Suprapubic skin (tissue), 4 donors: ENCODE measurements around the gene NUDT6. TPM values are rescaled to one million over a fixed set of nuclear protein-coding genes. Genes with fewer than 3 reads are reported as not detected.

Experiments
- DNase-seq, 2 donors: peaks; one replicate each; pipeline ENCODE4 v3.0.0-alpha.2; 2019; ENCODE audit warnings: low spot score in 2 of 2
- H3K27ac ChIP-seq: fragments of 200-600 bp; sonication (generic); one replicate; pipeline ENCODE4 v1.5.1; 2019
- H3K27me3 ChIP-seq: fragments of 200-600 bp; sonication (generic); one replicate; pipeline ENCODE4 v1.5.1; 2019
- H3K36me3 ChIP-seq: fragments of 200-600 bp; sonication (generic); one replicate; pipeline ENCODE4 v1.5.1; 2019
- H3K4me1 ChIP-seq: fragments of 200-600 bp; sonication (generic); one replicate; pipeline ENCODE4 v1.5.1; 2019
- H3K4me3 ChIP-seq: fragments of 200-600 bp; sonication (generic); one replicate; pipeline ENCODE4 v1.5.1; 2019; ENCODE audit warnings: mild to moderate bottlenecking
- H3K9me3 ChIP-seq: fragments of 200-600 bp; sonication (generic); one replicate; pipeline ENCODE4 v1.5.1; 2019
- CTCF ChIP-seq, 2 donors: fragments of 200-600 bp in 1 of 2; fragments of 450-650 bp in 1 of 2; sonication (generic) in 1 of 2; IDR thresholded peaks; one replicate each; pipeline ENCODE4 v1.5.1; 2016 to 2019; ENCODE audit warnings: antibody characterized with exemption in 2 of 2, mild to moderate bottlenecking in 1 of 2, moderate library complexity in 1 of 2
- EP300 ChIP-seq: sonication (generic); formaldehyde crosslinking; IDR thresholded peaks from one replicate; pipeline ENCODE4 v1.6.1; 2017; ENCODE audit warnings: antibody characterized with exemption
- POLR2A ChIP-seq, 2 donors: fragments of 450-650 bp; IDR thresholded peaks; one replicate each; pipeline ENCODE4 v1.6.1; 2017; ENCODE audit warnings: antibody characterized with exemption in 2 of 2, mild to moderate bottlenecking in 2 of 2, moderate library complexity in 2 of 2
- POLR2AphosphoS5 ChIP-seq, 3 donors: sonication (generic); formaldehyde crosslinking; IDR thresholded peaks; one replicate each; pipeline ENCODE4 v1.6.1; 2017; ENCODE audit warnings: antibody characterized with exemption in 3 of 3
- WGBS: methylation state at CpG from one replicate; pipeline ENCODE4 v1.1.5; 2018; 5-methylcytosine and 5-hydroxymethylcytosine counted together
- total RNA-seq, 4 donors: library from RNA; depleted of rRNA; stranded (reverse); fragments of >200 nt; gene quantifications; one replicate each; pipeline ENCODE4 v1.1.0, GENCODE V29; 2016

Gene NUDT6
- total RNA-seq, 4 donors from 2014 or later = 5.3 to 8.1 (median 7.0) TPM

GRCh38 chr4:122922877-122923511 is 597 bp upstream of the NUDT6 start:
- no peaks in the 10 kb centered on the region for H3K9me3 ChIP-seq
- peak; percentile 88 to 90 for DNase-seq
- peak overlapping the region; percentile 59 for H3K27ac ChIP-seq
- no peak for TF ChIP-seq POLR2AphosphoS5 (IDR thresholded peaks at IDR 0.05)
- H3K4me1 ChIP-seq = peaks cover 25% of the 10 kb centered on the region
- no peaks in the 10 kb centered on the region for H3K27me3 ChIP-seq
- under 1% methylated on average over 34 of the region's 34 CpGs for WGBS
- peak overlapping the region; percentile 83 for H3K4me3 ChIP-seq
- H3K36me3 ChIP-seq = no peaks in the 10 kb centered on the region

GRCh38 chr4:122921300-122921699 is 1.1 kb downstream of the NUDT6 start:
- Histone ChIP-seq H3K36me3 (peaks cover 4% of the 10 kb centered on the region), H3K4me3 (peak overlapping the region; percentile 83), H3K4me1 (peaks cover 25% of the 10 kb centered on the region), H3K27me3 (no peaks in the 10 kb centered on the region), H3K9me3 (no peaks in the 10 kb centered on the region), H3K27ac (no peak overlapping the region)
- TF ChIP-seq EP300 (no peak), POLR2AphosphoS5 (IDR thresholded peaks at IDR 0.05) (no peak), CTCF (IDR thresholded peaks at IDR 0.05) (no peak), POLR2A (IDR thresholded peaks at IDR 0.05) (no peak)
- no peak for DNase-seq
- 92% methylated on average over 5 of the region's 5 CpGs for WGBS

GRCh38 chr4:122920473-122920872 is 1.9 kb downstream of the NUDT6 start:
- Histone ChIP-seq H3K4me1 (peaks cover 24% of the 10 kb centered on the region), H3K4me3 (no peak overlapping the region), H3K9me3 (no peaks in the 10 kb centered on the region), H3K27me3 (no peaks in the 10 kb centered on the region), H3K36me3 (peaks cover 9% of the 10 kb centered on the region), H3K27ac (no peak overlapping the region)
- DNase-seq = no peak
- 82% methylated on average over 5 of the region's 5 CpGs for WGBS
- TF ChIP-seq POLR2AphosphoS5 (IDR thresholded peaks at IDR 0.05) (no peak), POLR2A (IDR thresholded peaks at IDR 0.05) (no peak), EP300 (no peak), CTCF (IDR thresholded peaks at IDR 0.05) (no peak)

GRCh38 chr4:122917731-122918130 is 4.7 kb downstream of the NUDT6 start:
- peaks cover 9% of the 10 kb centered on the region for H3K36me3 ChIP-seq
- H3K4me1 ChIP-seq = peaks cover 8% of the 10 kb centered on the region
- H3K27ac ChIP-seq = no peak overlapping the region
- DNase-seq = no peak
- WGBS = 93% methylated on average over 5 of the region's 5 CpGs
- no peaks in the 10 kb centered on the region for H3K9me3 ChIP-seq
- H3K27me3 ChIP-seq = no peaks in the 10 kb centered on the region
- TF ChIP-seq CTCF (IDR thresholded peaks at IDR 0.05) = no peak
- no peak for TF ChIP-seq POLR2AphosphoS5 (IDR thresholded peaks at IDR 0.05)
- no peak for TF ChIP-seq POLR2A (IDR thresholded peaks at IDR 0.05)
- TF ChIP-seq EP300 = no peak
- H3K4me3 ChIP-seq = no peak overlapping the region

GRCh38 chr4:122914938-122915337 is 7.5 kb downstream of the NUDT6 start:
- no peak overlapping the region for H3K4me3 ChIP-seq
- no peak overlapping the region for H3K27ac ChIP-seq
- no peak for TF ChIP-seq POLR2A (IDR thresholded peaks at IDR 0.05)
- TF ChIP-seq CTCF (IDR thresholded peaks at IDR 0.05) = no peak
- TF ChIP-seq POLR2AphosphoS5 (IDR thresholded peaks at IDR 0.05) = no peak
- TF ChIP-seq EP300 = no peak
- H3K27me3 ChIP-seq = no peaks in the 10 kb centered on the region
- H3K4me1 ChIP-seq = peaks cover 2% of the 10 kb centered on the region
- DNase-seq = no peak
- no peaks in the 10 kb centered on the region for H3K9me3 ChIP-seq
- WGBS = 74% methylated on average over 3 of the region's 3 CpGs
- peaks cover 16% of the 10 kb centered on the region for H3K36me3 ChIP-seq
